ENCODE results near the gene CIAO3. TPM values are rescaled to one million over a fixed set of nuclear protein-coding genes. Genes with fewer than 3 reads are reported as not detected.
A peak's percentile ranks its signal among the peaks of the same experiment; 100 is the strongest.

Gene CIAO3
- total RNA-seq, 1 experiment from 2014 or later = 44.5 TPM

- H3K4me3 Mint-ChIP-seq (ENCODE audit: unreplicated experiment) = no peak overlapping the region
- peaks cover 9% of the 10 kb centered on the region for H3K27me3 Mint-ChIP-seq (ENCODE audit: insufficient read depth, unreplicated experiment)
- TF ChIP-seq CTCF (IDR thresholded peaks at IDR 0.05; ENCODE audit: insufficient read depth in 1 of 2, low read depth in 1 of 2, low read length in 1 of 2, severe bottlenecking in 1 of 2, unreplicated experiment in 1 of 2) = no peak
- Histone ChIP-seq H3K36me3 (ENCODE audit: control insufficient read depth, insufficient read depth, low read length) (no peaks in the 10 kb centered on the region), H3K27me3 (replicated peaks; ENCODE audit: control insufficient read depth, insufficient read depth, low read length) (no peaks in the 10 kb centered on the region; the same call in none of the 2 replicates), H3K4me3 (ENCODE audit: low read depth, low read length) (no peak overlapping the region), H3K9me3 (no peaks in the 10 kb centered on the region), H3K4me1 (peaks cover 5% of the 10 kb centered on the region)
- CTCF ChIA-PET = no interaction called here
- intact Hi-C loops (cut with micrococcal nuclease; ENCODE audit: unreplicated experiment) = no loop called here
- H3K27ac Mint-ChIP-seq (ENCODE audit: unreplicated experiment) = no peak overlapping the region
- no peaks in the 10 kb centered on the region for H3K9me3 Mint-ChIP-seq (ENCODE audit: unreplicated experiment)
- DNase-seq = peak in 1 of 2 experiments; percentile 75
- peaks cover 6% of the 10 kb centered on the region for H3K36me3 Mint-ChIP-seq (ENCODE audit: insufficient read depth, unreplicated experiment)
- no TSS peak for BruUV-seq (replicated peaks)
- POLR2A ChIA-PET = no interaction called here
- H3K4me1 Mint-ChIP-seq (ENCODE audit: low read depth, unreplicated experiment) = no peaks in the 10 kb centered on the region
Observed at GRCh38 chr16:700684-701584, 39.9 kb downstream of the CIAO3 start.

- no peak for TF ChIP-seq CTCF (IDR thresholded peaks at IDR 0.05; ENCODE audit: insufficient read depth in 1 of 2, low read depth in 1 of 2, low read length in 1 of 2, severe bottlenecking in 1 of 2, unreplicated experiment in 1 of 2)
- no peaks in the 10 kb centered on the region for H3K4me1 Mint-ChIP-seq (ENCODE audit: low read depth, unreplicated experiment)
- intact Hi-C loops (cut with micrococcal nuclease; ENCODE audit: unreplicated experiment) = no loop called here
- Histone ChIP-seq H3K27me3 (replicated peaks; ENCODE audit: control insufficient read depth, insufficient read depth, low read length) (no peaks in the 10 kb centered on the region; the same call in 1 of the 2 replicates), H3K4me3 (ENCODE audit: low read depth, low read length) (no peak overlapping the region), H3K9me3 (no peaks in the 10 kb centered on the region), H3K36me3 (ENCODE audit: control insufficient read depth, insufficient read depth, low read length) (no peaks in the 10 kb centered on the region), H3K4me1 (peaks cover 7% of the 10 kb centered on the region)
- H3K4me3 Mint-ChIP-seq (ENCODE audit: unreplicated experiment) = no peak overlapping the region
- no TSS peak for BruUV-seq (replicated peaks)
- ChIA-PET CTCF (interaction anchor here (0.6 kb wide), 1 partner anchor 13 kb away, joined by 3 read pairs; no protein-coding TSS in a partner anchor), POLR2A (no interaction called here)
- H3K9me3 Mint-ChIP-seq (ENCODE audit: unreplicated experiment) = no peaks in the 10 kb centered on the region
- peaks cover 9% of the 10 kb centered on the region for H3K27me3 Mint-ChIP-seq (ENCODE audit: insufficient read depth, unreplicated experiment)
- peaks cover 19% of the 10 kb centered on the region for H3K36me3 Mint-ChIP-seq (ENCODE audit: insufficient read depth, unreplicated experiment)
- H3K27ac Mint-ChIP-seq (ENCODE audit: unreplicated experiment) = no peak overlapping the region
- no peak for DNase-seq
Observed at GRCh38 chr16:698911-699671, 41.7 kb downstream of the CIAO3 start.
